ENCODE measurements around the gene SPATA6. TPM values are rescaled to one million over a fixed set of nuclear protein-coding genes. Genes with fewer than 3 reads are reported as not detected.

The SPATA6 gene
- total RNA-seq, 1 experiment from 2014 or later = 18.2 TPM

DNA sequence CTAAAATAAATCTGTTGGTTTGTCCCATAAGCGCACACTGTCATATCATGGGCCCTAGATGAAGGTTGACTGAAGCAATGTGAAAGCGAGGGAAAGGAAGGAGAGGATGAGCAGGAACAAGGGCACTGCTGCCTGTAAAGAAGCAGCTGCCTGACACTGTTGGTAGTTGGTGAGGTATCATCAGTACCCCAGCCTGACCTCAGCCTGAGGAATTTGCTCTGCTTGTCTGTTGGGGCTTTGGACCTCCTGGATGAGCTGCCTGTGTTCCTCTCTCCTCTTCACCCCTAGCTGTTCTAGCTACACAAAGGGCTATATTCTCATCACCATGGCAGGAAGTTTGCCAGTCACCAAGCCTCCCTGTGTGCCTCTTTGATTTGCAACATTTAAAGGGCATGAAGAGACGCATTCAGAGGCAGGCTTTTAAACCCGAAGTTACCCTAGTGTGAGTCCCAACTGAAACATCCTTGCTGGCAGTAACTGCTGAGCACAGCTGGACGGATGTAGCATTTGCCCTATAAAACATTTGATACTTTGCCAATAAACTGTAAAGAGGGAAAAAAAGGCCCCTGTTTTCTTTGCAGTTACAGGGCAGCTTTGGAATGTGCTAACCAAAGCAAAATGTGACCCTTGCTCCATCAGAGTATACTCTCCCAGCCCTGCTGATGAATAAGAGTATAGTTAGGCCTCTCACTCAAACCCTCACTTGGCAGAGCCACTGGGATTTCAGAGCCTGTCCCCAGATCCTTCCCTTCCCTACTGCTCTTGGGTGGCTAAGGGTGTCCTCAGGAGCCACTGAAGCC is 22.2 kb upstream of the SPATA6 start:
- DNase-seq (ENCODE audit: low read depth, low spot score) = no peak
- ATAC-seq = peak; percentile 50; the same call in 1 of the 2 replicates
- CTCF ChIA-PET = no interaction called here

DNA sequence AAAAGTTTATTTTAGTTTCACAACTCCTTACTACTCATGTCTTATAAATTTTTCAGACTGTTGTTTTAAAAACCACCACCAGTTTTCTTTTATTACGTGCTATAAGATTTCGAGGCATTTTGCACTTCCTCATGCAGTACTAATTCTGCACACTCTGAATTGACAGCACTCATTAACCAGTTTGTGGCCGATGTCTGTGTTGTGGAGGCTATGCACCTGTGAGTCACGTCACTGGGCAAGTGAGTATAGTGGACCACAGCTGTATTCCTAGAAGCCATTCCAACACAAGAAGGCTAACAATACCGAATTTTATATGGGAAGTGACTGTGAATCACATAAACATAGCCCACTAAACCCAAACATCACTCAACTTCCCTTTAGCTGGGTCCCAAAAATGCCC is 21.0 kb upstream of the SPATA6 start:
- TF ChIP-seq POLR2AphosphoS5 (IDR thresholded peaks at IDR 0.05; ENCODE audit: low read depth, low read length) (no peak), TCF7L2 (IDR thresholded peaks at IDR 0.05; ENCODE audit: low read depth, low read length) (no peak), SIN3A (IDR thresholded peaks at IDR 0.05; ENCODE audit: borderline replicate concordance, insufficient read depth, low read depth, low read length) (no peak)
- TF ChIP-seq, protein P1, sequence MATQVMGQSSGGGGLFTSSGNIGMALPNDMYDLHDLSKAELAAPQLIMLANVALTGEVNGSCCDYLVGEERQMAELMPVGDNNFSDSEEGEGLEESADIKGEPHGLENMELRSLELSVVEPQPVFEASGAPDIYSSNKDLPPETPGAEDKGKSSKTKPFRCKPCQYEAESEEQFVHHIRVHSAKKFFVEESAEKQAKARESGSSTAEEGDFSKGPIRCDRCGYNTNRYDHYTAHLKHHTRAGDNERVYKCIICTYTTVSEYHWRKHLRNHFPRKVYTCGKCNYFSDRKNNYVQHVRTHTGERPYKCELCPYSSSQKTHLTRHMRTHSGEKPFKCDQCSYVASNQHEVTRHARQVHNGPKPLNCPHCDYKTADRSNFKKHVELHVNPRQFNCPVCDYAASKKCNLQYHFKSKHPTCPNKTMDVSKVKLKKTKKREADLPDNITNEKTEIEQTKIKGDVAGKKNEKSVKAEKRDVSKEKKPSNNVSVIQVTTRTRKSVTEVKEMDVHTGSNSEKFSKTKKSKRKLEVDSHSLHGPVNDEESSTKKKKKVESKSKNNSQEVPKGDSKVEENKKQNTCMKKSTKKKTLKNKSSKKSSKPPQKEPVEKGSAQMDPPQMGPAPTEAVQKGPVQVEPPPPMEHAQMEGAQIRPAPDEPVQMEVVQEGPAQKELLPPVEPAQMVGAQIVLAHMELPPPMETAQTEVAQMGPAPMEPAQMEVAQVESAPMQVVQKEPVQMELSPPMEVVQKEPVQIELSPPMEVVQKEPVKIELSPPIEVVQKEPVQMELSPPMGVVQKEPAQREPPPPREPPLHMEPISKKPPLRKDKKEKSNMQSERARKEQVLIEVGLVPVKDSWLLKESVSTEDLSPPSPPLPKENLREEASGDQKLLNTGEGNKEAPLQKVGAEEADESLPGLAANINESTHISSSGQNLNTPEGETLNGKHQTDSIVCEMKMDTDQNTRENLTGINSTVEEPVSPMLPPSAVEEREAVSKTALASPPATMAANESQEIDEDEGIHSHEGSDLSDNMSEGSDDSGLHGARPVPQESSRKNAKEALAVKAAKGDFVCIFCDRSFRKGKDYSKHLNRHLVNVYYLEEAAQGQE (IDR thresholded peaks at IDR 0.05; ENCODE audit: insufficient read depth in 1 of 2, low read depth in 2 of 2, low read length in 1 of 2) = no peak
- TF ChIP-seq, protein P2, sequence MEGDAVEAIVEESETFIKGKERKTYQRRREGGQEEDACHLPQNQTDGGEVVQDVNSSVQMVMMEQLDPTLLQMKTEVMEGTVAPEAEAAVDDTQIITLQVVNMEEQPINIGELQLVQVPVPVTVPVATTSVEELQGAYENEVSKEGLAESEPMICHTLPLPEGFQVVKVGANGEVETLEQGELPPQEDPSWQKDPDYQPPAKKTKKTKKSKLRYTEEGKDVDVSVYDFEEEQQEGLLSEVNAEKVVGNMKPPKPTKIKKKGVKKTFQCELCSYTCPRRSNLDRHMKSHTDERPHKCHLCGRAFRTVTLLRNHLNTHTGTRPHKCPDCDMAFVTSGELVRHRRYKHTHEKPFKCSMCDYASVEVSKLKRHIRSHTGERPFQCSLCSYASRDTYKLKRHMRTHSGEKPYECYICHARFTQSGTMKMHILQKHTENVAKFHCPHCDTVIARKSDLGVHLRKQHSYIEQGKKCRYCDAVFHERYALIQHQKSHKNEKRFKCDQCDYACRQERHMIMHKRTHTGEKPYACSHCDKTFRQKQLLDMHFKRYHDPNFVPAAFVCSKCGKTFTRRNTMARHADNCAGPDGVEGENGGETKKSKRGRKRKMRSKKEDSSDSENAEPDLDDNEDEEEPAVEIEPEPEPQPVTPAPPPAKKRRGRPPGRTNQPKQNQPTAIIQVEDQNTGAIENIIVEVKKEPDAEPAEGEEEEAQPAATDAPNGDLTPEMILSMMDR (IDR thresholded peaks at IDR 0.05) = no peak
- H3K36me3 ChIP-seq (ENCODE audit: control insufficient read depth, insufficient read depth, low read length) = no peaks in the 10 kb centered on the region
- H3K27me3 ChIP-seq (ENCODE audit: control insufficient read depth, insufficient read depth, low read length) = no peaks in the 10 kb centered on the region
- ChIA-PET CTCF (no interaction called here), POLR2A (no interaction called here)
- no peak overlapping the region for H3K4me3 ChIP-seq (ENCODE audit: low read depth in 2 of 2, low read length in 2 of 2)
- ATAC-seq (no peak), DNase-seq (ENCODE audit: low read depth, low spot score) (no peak)
- intact Hi-C loops (cut with micrococcal nuclease; ENCODE audit: unreplicated experiment) = loop anchor here (10.0 kb wide), 1 partner anchor 238 kb away; no protein-coding TSS in a partner anchor
- in situ Hi-C loops (cut with HindIII; ENCODE audit: low pct_unique_long_range_greater_than_20kb, low sequenced_read_pairs) = no loop called here
- no peaks in the 10 kb centered on the region for H3K9me3 ChIP-seq (ENCODE audit: control insufficient read depth, insufficient read depth, low read depth, low read length)
- peaks cover 3% of the 10 kb centered on the region; the same call in 1 of the 2 replicates for H3K4me1 ChIP-seq (ENCODE audit: control insufficient read depth, insufficient read depth, low read length)
- no TSS peak for BruUV-seq (replicated peaks)
- no peak overlapping the region for H3K27ac ChIP-seq (ENCODE audit: low read length)

More for the DNA sequence above, 22.2 kb upstream of the SPATA6 start:
- Histone ChIP-seq H3K4me3 (ENCODE audit: low read depth in 2 of 2, low read length in 2 of 2) (no peak overlapping the region), H3K9me3 (ENCODE audit: control insufficient read depth, insufficient read depth, low read depth, low read length) (no peaks in the 10 kb centered on the region), H3K27me3 (ENCODE audit: control insufficient read depth, insufficient read depth, low read length) (no peaks in the 10 kb centered on the region), H3K4me1 (ENCODE audit: control insufficient read depth, insufficient read depth, low read length) (peaks cover 3% of the 10 kb centered on the region; the same call in 1 of the 2 replicates), H3K27ac (ENCODE audit: low read length) (0 out of 2 replicates have a peak overlapping the region, but pooled peaks have one; percentile 26), H3K36me3 (ENCODE audit: control insufficient read depth, insufficient read depth, low read length) (no peaks in the 10 kb centered on the region)
- intact Hi-C loops (cut with micrococcal nuclease; ENCODE audit: unreplicated experiment) (loop anchor here (10.0 kb wide), 1 partner anchor 239 kb away; no protein-coding TSS in a partner anchor), in situ Hi-C loops (cut with HindIII; ENCODE audit: low pct_unique_long_range_greater_than_20kb, low sequenced_read_pairs) (no loop called here)
- TF ChIP-seq TCF7L2 (IDR thresholded peaks at IDR 0.05; ENCODE audit: low read depth, low read length) (no peak), POLR2AphosphoS5 (IDR thresholded peaks at IDR 0.05; ENCODE audit: low read depth, low read length) (no peak), SIN3A (IDR thresholded peaks at IDR 0.05; ENCODE audit: borderline replicate concordance, insufficient read depth, low read depth, low read length) (no peak)
- TF ChIP-seq, protein P2 (IDR thresholded peaks at IDR 0.05) = no peak
- TF ChIP-seq, protein P1 (IDR thresholded peaks at IDR 0.05; ENCODE audit: insufficient read depth in 1 of 2, low read depth in 2 of 2, low read length in 1 of 2) = no peak
- POLR2A ChIA-PET = interaction anchor here (0.6 kb wide), 1 partner anchor 311 kb away, joined by 4 read pairs; no protein-coding TSS in a partner anchor
- BruUV-seq (replicated peaks) = no TSS peak

Data from Panc1 (cell line).